Heart right ventricle (tissue), 16 donors: ENCODE results near the gene SLC39A13. TPM values are rescaled to one million over a fixed set of nuclear protein-coding genes. Genes with fewer than 3 reads are reported as not detected.

ENCODE experiments used
- ATAC-seq, 8 donors: fragments of 200-7000 bp; cut with Tn5 transposase; one replicate each; pipeline ENCODE4 v1.9.1; 2020; ENCODE audit warnings: mild to moderate bottlenecking in 8 of 8, moderate library complexity in 8 of 8, moderate number of reproducible peaks in 1 of 8
- DNase-seq, 2 donors: peaks; one replicate each; pipeline ENCODE4 v3.0.0-alpha.2; 2020
- H3K27ac ChIP-seq, 10 donors: fragments of 200-600 bp; sonication (generic) in 2 of 10; one replicate each; pipeline versions ENCODE4 v1.5.0 to v1.8.0; 2020 to 2022; ENCODE audit warnings: mild to moderate bottlenecking in 3 of 10
- H3K27me3 ChIP-seq, 7 donors: fragments of 200-600 bp; one replicate each; pipeline ENCODE4 v1.8.0; 2021 to 2022; ENCODE audit warnings: mild to moderate bottlenecking in 2 of 7
- H3K36me3 ChIP-seq, 9 donors: fragments of 200-600 bp; sonication (generic) in 1 of 9; one replicate each; pipeline versions ENCODE4 v1.5.0 to v1.8.0; 2020 to 2022; ENCODE audit warnings: mild to moderate bottlenecking in 2 of 9
- H3K4me1 ChIP-seq, 9 donors: fragments of 200-600 bp; sonication (generic) in 1 of 9; one replicate each; pipeline versions ENCODE4 v1.5.0 to v1.8.0; 2020 to 2022; ENCODE audit warnings: mild to moderate bottlenecking in 4 of 9
- H3K4me3 ChIP-seq, 10 donors: fragments of 200-600 bp; sonication (generic) in 2 of 10; one replicate each; pipeline versions ENCODE4 v1.5.0 to v1.8.0; 2020 to 2022; ENCODE audit warnings: mild to moderate bottlenecking in 7 of 10, moderate library complexity in 2 of 10
- H3K9me3 ChIP-seq, 11 donors: fragments of 200-600 bp in 10 of 11; sonication (generic) in 2 of 11; one replicate each; pipeline versions ENCODE4 v1.5.0 to v1.8.0; 2013 to 2022; ENCODE audit warnings: mild to moderate bottlenecking in 2 of 11, control low read depth in 1 of 11, moderate library complexity in 1 of 11
- CTCF ChIP-seq, 9 donors: fragments of 200-600 bp; sonication (generic) in 2 of 9; IDR thresholded peaks; one replicate each; pipeline versions ENCODE4 v1.5.0 to v1.8.0; 2021 to 2022; ENCODE audit warnings: antibody characterized with exemption in 9 of 9, mild to moderate bottlenecking in 5 of 9, moderate library complexity in 1 of 9
- WGBS, 2 donors: extraction: QIAGEN DNeasy Blood & Tissue Kit; methylation state at CpG; one replicate each; pipeline ENCODE4 v1.1.7; 2013; ENCODE audit warnings: inconsistent platforms in 1 of 2; 5-methylcytosine and 5-hydroxymethylcytosine counted together
- intact Hi-C, 10 donors: fragments of 100-400 bp; cut with DNase I; formaldehyde crosslinking; loops; one replicate each; pipeline versions ENCODE4 v1.11.1 to v1.14.2; 2022
- long read RNA-seq, 3 donors: library from polyadenylated mRNA; unstranded; transcript quantifications; one replicate each; pipeline ENCODE4 v2.0.0, GENCODE V29; 2020 to 2021
- polyA plus RNA-seq, 2 donors: library from polyadenylated mRNA; stranded (reverse); fragments of 200-250 nt; gene quantifications; one replicate each; pipeline ENCODE4 v1.2.3, GENCODE V29; 2013
- total RNA-seq, 10 donors: library from RNA; stranded (reverse); fragmentation: NEBNext Ultra II Directional in 3 of 10; extraction: Animal tissue kit (Norgen Biotek cat#: 25700) in 3 of 10; gene quantifications; one replicate each; pipeline versions ENCODE4 v1.2.1 to v1.2.4, GENCODE V29; 2021 to 2023
- donor health status: Arrhythmogenic right ventricular cardiomyopathy.
- donor health status: ischemic (EF 13 %, LVEDD 7.1; RV severe dilation, severe dysfunction).
- donor health status: healthy with polysubstance abuse.
- donor health status: DM: no; HTN: yes; CAD: no.
- donor health status: DM: no; HTN: no; CAD: no.
- donor health status: ischemic (EF 25% LVEDD 6.9; RV normal size, moderate dysfunction).
- donor health status: ischemic (EF 25% LVEDD 5.7; RV mildly dilated, moderate dysfunction).
- donor health status: healthy.
- donor health status: DM: yes; HTN: yes; CAD: no.
- donor health status: Ischemic cardiomyopathy.
- donor health status: ischemic (EF 35%, LVEDD 5.7; RV mildly dilated, moderate dysfunction).
- donor health status: nonischemic (EF 11% LVEDD 7.7; RV severe dilation, severe dysfunction).
- donor health status: DM: yes; HTN: yes; CAD: no.
- donor health status: PGD.
- donor health status: ischemic (EF 29% LVEDD 5.4; RV normal size, mild dysfunction).
- donor health status: nonischemic (EF 23%, LVEDD 6.1; RV moderate dilation, normal function).

SLC39A13 gene
- total RNA-seq = 10 to 100 TPM; 31.1 to 54.5 (median 40.8) TPM
- polyA plus RNA-seq = 10 to 100 TPM; 62.3 to 86.4 TPM
- long read RNA-seq, donor 1, partial matches to known transcripts = 17 of 118 reads
- long read RNA-seq, donor 1, other reads (novel, unspliced or antisense) = 100 of 118 reads
- long read RNA-seq, donor 2, partial matches to known transcripts = 34 of 202 reads
- long read RNA-seq, donor 2, other reads (novel, unspliced or antisense) = 165 of 202 reads
- long read RNA-seq, donor 3, partial matches to known transcripts = 31 of 138 reads
- long read RNA-seq, donor 3, other reads (novel, unspliced or antisense) = 105 of 138 reads

DNA sequence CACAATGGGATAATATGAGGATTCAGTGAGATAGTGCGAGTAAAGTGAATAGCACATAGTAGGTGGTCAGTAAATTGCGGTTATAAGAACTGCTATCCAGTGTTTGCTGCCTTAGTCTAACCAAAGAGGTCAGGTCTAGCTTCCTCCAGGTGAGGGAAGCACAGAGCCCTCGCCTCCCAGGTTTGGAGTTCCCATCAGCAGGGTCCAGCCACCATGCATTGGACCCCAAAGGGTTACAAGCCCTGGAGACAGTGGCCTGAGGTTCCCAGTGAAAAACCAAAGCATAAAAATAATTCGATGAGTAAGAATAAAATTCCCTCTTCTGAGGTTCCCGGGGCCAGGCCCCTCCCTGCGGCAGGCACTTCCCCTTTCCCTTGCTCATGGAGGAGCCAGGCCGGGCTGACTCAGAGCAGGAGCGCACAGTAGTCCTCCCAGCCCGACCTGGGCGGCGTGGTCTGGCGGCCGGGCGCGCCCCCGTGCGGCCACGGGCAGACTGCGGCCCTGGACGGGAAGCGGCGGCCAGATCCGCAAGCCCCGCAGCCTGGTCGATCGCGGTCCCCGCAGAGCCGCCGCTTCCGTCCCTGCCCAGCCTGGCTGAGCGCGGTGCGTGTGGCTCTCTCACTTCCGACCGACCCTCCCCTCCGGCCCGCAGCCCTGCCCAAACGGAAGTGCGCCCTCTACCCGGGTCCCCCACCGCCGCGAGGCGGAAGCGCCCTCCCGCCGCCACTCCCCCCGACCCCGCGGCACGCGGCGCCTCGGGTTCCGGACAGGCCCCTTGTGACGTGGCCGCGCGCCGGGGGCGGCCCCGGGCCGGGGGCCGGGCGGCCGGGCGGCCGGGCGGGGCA, at the start of gene SLC39A13:
SLC39A13 (plus strand) TSS at position 845 of the 845 bp plus-strand sequence. CDS start 1,505 bp downstream, outside the sequence.
- peaks cover 11 to 45% (median 32%) of the 10 kb centered on the region in 9 donors for H3K4me1 ChIP-seq
- intact Hi-C loops = loop anchor here in 7 of 10 donors (1.0 to 5.0 kb wide), 6 partner anchors 18 to 231 kb away; partner anchors contain the start of genes PSMC3 (in 3 of the 7) and ARFGAP2 (in 1 of the 7)

GRCh38 chr11:47358731-47359051, 49.7 kb upstream of the SLC39A13 start:
- ATAC-seq (no peak), DNase-seq (no peak)
- intact Hi-C loops = loop anchor here (5.0 to 10.0 kb wide), 10 partner anchors 81 to 474 kb away; partner anchors contain the start of genes ARFGAP2 (in 4 of the 10), MADD (in 3 of the 10), NR1H3 (in 2 of the 10) and PACSIN3 (in 1 of the 10)
- WGBS, 2 donors = 85 to 89% methylated on average over 14 of the region's 14 CpGs
- no peaks in the 10 kb centered on the region for H3K27me3 ChIP-seq
- H3K9me3 ChIP-seq = no peaks in the 10 kb centered on the region
- no peak overlapping the region for H3K27ac ChIP-seq
- peaks cover 0 to 51% (median 0%) of the 10 kb centered on the region in 9 donors for H3K36me3 ChIP-seq
- H3K4me1 ChIP-seq = peaks cover 0 to 40% (median 10%) of the 10 kb centered on the region in 9 donors
- TF ChIP-seq CTCF (IDR thresholded peaks at IDR 0.05) = no peak
- no peak overlapping the region for H3K4me3 ChIP-seq

More for the DNA sequence above, at the start of gene SLC39A13:
- Histone ChIP-seq H3K27me3 (no peaks in the 10 kb centered on the region), H3K9me3 (no peaks in the 10 kb centered on the region), H3K36me3 (peaks cover 0 to 29% (median 10%) of the 10 kb centered on the region in 9 donors), H3K27ac (peak within 1 kb of the TSS; percentile 89 to 98 (median 94)), H3K4me3 (peak within 1 kb of the TSS; percentile 59 to 86 (median 77))
- DNase-seq (peak; percentile 93 to 96), ATAC-seq (peak; percentile 87 to 94 (median 91))
- 1 to 3% methylated on average over 50 to 69 of the region's 70 CpGs for WGBS, 2 donors
- peak; percentile 55 to 96 (median 87) for TF ChIP-seq CTCF (IDR thresholded peaks at IDR 0.05)

GRCh38 chr11:47359162-47359561, 49.2 kb upstream of the SLC39A13 start:
- peaks cover 0 to 51% (median 0%) of the 10 kb centered on the region in 9 donors for H3K36me3 ChIP-seq
- TF ChIP-seq CTCF (IDR thresholded peaks at IDR 0.05) = no peak
- no peaks in the 10 kb centered on the region for H3K27me3 ChIP-seq
- ATAC-seq (no peak), DNase-seq (no peak)
- H3K27ac ChIP-seq = peak overlapping the region in 1 of 10 donors; percentile 47
- H3K4me1 ChIP-seq = peaks cover 0 to 42% (median 10%) of the 10 kb centered on the region in 9 donors
- intact Hi-C loops = loop anchor here (5.0 to 10.0 kb wide), 10 partner anchors 82 to 474 kb away; partner anchors contain the start of genes ARFGAP2 (in 4 of the 10), MADD (in 3 of the 10), NR1H3 (in 2 of the 10) and PACSIN3 (in 1 of the 10)
- no peaks in the 10 kb centered on the region for H3K9me3 ChIP-seq
- 85 to 89% methylated on average over 7 of the region's 7 CpGs for WGBS, 2 donors
- H3K4me3 ChIP-seq = no peak overlapping the region

- intact Hi-C loops = loop anchor here (5.0 to 10.0 kb wide), 10 partner anchors 82 to 475 kb away; partner anchors contain the start of genes ARFGAP2 (in 4 of the 10), MADD (in 3 of the 10), NR1H3 (in 2 of the 10) and PACSIN3 (in 1 of the 10)
- DNase-seq (no peak), ATAC-seq (no peak)
Observed at GRCh38 chr11:47359586-47359985, 48.8 kb upstream of the SLC39A13 start.

More at GRCh38 chr11:47359586-47359985, 48.8 kb upstream of the SLC39A13 start:
- peaks cover 0 to 51% (median 0%) of the 10 kb centered on the region in 9 donors for H3K36me3 ChIP-seq
- no peaks in the 10 kb centered on the region for H3K9me3 ChIP-seq
- peak overlapping the region in 1 of 10 donors; percentile 47 for H3K27ac ChIP-seq
- H3K27me3 ChIP-seq = no peaks in the 10 kb centered on the region
- H3K4me3 ChIP-seq = no peak overlapping the region
- H3K4me1 ChIP-seq = peaks cover 0 to 47% (median 8%) of the 10 kb centered on the region in 9 donors
- 72 to 79% methylated on average over 17 of the region's 17 CpGs for WGBS, 2 donors
- TF ChIP-seq CTCF (IDR thresholded peaks at IDR 0.05) = no peak
